Muscle of back (tissue), 11 donors: ENCODE measurements around the gene IL19. TPM values are rescaled to one million over a fixed set of nuclear protein-coding genes. Genes with fewer than 3 reads are reported as not detected.

Experiments used
- DNase-seq, 3 donors: peaks; one replicate each; pipeline versions ENCODE4 v3.0.0 to v3.0.0-alpha.2; 2013
- polyA plus RNA-seq, 10 donors: library from polyadenylated mRNA; unstranded; fragments of 120-200 nt; gene quantifications; one replicate each; pipeline ENCODE4 v1.2.1, GENCODE V29; 2013; ENCODE audit not compliant: insufficient read length in 10 of 10

The IL19 gene
- polyA plus RNA-seq, 10 donors: not detected

DNA sequence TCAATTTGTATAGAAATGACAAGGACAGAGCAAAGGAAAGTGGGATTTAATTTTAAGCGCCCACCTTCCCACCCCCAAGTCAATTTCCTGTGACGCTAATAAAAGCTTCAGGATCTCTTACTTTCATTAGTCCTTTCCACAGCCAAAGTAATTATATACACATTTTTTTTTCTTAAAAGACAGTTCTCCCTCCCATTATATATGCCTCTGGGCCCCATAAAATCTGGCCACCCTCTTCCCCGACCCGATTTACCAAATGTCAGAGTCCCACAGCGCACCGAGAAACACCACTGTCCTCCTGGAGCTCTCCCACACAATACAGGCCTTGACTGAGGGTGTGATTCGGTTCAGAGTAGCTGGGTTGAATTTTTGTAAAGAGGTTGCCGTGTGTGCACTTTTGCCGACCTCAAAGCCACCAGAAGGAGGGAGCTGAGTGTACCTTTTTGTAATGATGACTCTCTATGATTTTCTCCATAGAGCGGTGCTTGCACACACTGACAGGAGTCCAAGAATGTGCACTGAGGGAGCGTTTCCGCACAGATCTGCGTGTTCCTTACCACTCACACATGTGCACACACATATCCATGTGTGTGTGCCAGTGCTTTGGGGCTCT, 27.9 kb downstream of the IL19 start:
- no peak for DNase-seq

DNA sequence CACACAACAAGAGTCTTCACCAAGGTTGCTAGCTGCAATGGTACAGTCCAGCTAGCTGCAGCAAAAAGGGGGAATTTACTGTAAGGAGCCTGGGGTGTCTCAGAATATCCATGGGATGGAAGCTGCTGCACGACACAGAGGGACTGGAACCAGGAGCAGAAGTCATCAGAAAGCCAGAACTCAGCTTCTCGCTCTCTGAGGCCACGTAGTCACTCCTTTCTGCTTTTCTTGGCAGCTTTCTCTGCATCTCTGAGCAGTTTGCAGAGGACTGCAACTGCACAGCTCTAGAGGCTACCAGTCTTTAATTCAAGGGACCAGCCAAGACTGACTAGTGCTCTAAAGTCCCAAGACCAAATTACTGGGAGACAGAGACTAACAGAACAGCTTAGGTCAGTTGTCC, 28.7 kb downstream of the IL19 start:
- no peak for DNase-seq

DNA sequence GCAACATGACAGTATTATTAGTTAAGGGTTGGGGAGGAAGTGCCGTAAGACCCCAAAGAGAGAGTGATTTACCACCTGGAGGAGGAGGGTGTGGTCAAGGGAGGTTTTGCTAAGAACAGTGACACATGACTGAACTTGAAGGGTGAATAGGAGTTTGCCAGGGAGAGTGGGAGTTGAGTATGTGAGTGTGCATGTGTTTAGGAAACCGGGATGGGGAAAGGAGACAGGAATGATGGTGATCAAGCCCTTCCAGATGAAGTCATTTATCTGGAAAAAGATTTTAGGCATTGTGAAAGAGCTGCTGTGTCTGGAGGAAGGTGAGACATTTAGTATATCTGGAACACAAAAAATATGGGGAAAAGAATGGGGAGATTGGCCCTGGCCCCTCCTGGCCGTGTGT, 29.8 kb downstream of the IL19 start:
- no peak for DNase-seq

DNA sequence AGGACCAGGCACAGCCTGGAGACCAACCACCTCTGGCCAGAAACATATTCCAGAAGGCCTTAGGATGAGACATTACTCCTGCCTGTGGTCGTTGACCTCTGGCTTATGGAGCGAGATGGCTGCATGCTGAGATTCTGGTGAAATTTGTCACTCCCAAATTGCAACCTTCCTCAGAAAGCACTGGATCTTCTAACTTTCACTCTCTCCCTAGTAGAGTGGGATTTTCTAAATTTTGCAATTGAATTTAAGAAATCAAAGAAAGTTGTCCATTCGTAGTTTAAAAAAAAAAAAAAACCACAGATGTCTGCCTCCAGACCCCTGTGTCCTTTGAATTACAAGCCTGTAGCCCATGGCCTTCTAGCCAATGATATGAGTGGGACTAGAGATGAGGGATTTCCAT, 30.3 kb downstream of the IL19 start:
- DNase-seq: no peak

- DNase-seq: no peak
Observed at GRCh38 chr1:206801467-206801866, 30.9 kb downstream of the IL19 start.

DNA sequence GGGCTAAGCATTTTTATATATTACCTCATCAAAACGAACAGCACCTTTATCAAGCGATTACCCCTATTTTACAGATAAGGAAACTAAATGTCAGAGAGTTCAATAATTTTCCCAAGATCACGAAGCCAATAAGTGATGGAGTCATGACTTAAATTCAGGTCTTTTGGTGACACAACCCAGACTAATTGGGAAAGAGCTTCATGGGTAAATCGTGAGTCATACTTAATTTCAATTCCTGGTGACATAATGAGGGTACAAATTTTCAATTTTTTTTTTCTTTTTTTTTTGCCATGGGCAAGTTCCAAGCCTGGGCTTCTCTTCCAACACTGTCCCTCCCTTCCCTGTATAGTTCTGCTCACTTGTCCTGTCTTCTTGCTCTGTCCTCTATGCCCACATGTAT, 31.8 kb downstream of the IL19 start:
- no peak for DNase-seq

- DNase-seq: no peak
Observed at GRCh38 chr1:206803221-206803730, 32.7 kb downstream of the IL19 start.

GRCh38 chr1:206804156-206804737, 33.7 kb downstream of the IL19 start:
- no peak for DNase-seq

- DNase-seq: no peak
Observed at GRCh38 chr1:206805357-206805756, 34.8 kb downstream of the IL19 start.

DNA sequence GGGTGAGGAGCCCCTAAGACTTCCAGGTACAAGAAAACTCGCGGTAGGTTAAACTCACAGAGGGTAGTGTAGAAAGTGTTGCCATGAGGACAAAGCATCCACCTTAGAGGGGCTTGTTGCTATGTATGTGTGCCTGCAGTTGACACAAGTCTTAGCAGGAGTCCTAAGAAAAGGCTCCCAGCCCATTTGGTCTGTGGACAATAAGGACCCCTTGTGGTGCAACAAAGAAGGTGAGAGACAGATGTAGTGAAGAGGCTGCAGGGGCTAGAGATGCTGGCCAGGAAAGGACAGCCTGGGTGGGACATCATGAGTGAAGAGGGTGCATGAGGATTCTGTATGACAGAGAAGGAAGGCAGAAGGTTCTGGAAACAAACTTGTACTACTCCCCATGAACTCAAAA, 38.0 kb downstream of the IL19 start:
- peak in 1 of 3 donors; percentile 44 for DNase-seq

DNA sequence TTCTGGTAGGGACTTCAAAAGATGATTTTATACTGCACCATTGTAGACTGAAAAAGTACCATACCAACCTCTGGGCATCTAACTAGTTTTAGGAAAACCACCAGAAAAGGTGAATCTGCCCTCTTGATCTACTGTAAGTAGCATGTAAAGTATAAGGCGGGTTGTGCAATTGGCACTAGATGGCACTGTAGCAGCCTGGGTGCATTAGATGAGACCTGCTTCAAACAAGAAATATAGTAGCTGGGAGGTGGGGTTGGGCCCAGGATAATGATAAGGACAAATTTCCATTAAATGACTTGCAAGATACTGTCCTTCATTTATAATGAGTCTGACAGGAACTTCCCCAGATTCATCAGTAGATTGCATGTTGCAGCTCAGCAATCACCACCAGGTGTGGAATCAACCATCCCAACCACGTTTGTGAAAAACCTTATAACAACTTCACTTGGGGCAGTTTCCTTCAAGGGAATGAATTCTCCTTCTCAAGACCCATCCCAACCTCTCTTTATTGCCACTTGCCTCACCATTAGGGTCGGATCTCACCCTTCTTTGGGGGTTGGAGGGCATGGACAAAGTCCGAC, 39.0 kb downstream of the IL19 start:
- no peak for DNase-seq

DNA sequence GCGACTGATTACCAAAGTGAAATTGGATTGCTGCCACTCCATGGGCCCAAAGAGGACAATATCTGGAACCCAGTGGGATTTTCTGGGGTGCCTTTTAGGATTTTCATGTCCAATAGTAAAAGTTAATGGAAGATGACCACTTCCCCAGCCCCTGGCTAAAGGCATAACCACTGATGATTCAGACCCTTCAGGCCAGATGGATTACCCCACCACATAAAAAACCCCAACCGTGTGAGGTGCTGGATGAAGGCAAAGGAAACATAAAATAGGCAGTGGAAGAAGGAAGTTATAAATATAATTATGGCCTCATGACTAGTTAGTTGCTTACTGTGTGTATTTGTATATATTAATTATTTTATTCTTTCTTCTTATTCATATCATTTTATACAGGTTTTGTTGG, 41.9 kb downstream of the IL19 start:
- no peak for DNase-seq

DNA sequence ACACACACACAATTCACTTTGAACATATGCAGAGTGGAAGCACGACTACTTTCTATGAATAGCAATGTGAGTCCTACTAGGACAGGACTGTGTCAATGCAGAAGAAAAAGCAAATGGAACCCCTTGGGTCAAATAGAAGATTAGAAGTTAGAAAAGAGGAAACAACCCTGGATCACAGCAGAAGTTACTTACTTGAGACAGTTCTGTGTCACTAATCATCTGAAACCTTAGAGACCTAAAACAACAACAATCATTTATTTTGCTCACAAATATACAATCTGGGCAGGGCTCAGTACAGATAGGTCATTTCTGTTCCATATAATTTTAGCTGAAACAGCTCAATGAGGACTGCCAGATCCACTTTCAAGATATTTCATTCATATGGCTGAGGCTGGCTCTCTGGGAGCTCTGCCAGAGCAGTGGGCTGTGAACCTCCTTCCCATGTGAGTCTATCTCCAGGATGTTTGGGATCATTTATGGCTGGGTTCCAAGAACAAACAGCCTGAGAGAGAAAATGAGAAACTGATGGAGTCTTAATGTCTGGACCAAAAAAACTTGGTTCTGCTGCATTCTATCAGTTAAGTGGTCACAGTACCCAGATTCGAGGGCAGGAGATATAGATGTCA, 44.3 kb downstream of the IL19 start:
- peak; percentile 49 to 81 (median 64) for DNase-seq

DNA sequence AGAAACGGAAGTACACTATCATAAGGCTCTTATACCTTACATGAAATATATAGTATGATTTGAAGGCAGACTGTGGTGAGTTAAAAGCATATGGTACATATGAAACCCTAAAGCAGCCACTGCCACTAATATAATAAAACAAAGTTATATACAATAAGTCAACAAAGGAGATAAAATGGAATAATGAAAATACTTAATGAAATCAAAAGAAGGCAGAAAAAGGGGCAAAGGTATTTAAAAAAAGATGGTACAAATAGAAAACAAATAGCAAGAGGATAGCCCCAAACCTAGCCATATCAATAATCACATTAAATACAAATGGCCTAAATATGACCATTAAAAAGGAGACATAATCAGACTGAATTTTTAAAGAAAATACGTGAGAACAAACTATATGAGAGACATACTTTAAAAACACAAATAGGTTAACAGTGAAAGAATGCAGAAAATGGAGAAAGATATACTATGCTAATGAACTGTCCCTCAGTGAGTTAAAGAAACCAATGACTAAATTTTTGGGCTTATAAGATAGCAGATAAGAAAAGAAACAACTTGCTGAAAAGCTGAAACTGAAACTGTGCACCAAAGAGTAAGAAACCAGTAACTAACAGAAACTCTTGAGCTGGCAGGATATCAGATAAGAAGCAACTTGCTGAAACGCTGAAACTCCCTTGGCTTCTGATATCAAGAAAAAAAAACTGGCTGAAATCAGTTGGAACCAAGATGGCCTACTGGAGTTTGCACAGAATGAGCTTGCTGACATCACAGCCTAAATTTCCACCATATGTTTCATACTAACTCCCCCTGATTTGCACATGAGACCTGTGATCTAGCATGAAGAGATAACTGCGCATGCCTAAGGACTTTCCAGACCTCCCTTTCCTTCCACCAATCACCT, 46.1 kb downstream of the IL19 start:
- DNase-seq: peak in 1 of 3 donors; percentile 55

GRCh38 chr1:206821493-206821892, 50.9 kb downstream of the IL19 start:
- no peak for DNase-seq

DNA sequence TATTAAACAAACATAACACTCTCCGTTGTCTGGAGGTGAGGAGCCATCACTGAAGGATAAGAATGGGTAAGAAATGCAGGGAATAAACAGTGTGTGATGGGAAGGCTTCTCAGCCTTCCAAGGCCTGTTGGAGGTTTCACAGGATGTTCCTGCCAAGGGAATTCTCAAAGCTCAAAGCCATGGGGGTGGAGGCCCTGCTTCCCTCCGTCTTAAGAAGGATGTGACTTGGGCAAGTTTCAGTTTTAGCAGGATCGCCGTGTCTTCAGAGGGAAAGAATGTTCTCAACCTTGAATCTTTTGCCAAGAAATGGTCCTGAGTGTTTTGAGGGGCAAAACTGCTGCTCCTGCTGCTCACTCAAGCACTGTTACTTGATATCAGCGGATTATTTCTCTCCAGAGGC, 53.2 kb downstream of the IL19 start:
- DNase-seq: peak; percentile 33 to 87 (median 70)

- DNase-seq: peak in 1 of 3 donors; percentile 20
Observed at GRCh38 chr1:206824331-206824730, 53.8 kb downstream of the IL19 start.

- DNase-seq: no peak
Observed at GRCh38 chr1:206826394-206826793, 55.8 kb downstream of the IL19 start.

DNA sequence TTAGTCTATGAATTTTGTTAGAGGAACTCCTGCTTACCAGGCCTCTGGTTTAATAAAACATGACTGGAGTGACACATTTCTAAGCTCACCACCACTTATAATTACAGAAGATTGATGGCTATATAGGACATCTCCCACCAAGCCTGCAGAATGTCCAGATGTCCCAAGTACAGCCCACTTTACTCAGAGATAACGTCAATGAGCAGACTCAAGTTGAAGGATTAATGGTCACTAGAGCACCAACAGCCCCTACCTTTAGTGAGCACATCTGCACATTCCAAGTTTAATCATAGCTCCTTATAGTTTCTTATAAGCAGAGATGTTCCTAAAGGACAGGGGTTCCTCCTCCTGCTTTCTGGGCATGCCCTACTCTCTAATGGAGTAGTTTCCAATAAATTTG, 57.5 kb downstream of the IL19 start:
- DNase-seq: no peak

DNA sequence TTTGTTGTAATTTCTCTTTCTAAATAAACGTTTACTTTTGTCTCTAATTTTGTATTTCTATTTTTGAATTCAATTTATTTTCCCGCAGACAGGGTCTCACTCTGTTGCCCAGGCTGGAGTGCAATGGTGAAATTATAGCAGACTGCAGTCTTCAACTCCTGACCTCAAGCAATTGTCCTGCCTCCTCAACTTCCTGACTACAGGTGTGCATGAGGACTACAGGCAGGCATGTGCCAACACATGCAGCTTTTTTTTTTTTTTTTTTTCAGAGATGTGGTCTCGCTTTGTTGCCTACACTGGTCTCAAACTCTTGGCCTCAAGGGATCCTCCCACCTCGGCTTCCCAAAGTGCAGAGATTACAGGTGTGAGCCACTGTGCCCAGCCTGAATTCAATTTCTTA, 58.2 kb downstream of the IL19 start:
- DNase-seq: no peak

DNA sequence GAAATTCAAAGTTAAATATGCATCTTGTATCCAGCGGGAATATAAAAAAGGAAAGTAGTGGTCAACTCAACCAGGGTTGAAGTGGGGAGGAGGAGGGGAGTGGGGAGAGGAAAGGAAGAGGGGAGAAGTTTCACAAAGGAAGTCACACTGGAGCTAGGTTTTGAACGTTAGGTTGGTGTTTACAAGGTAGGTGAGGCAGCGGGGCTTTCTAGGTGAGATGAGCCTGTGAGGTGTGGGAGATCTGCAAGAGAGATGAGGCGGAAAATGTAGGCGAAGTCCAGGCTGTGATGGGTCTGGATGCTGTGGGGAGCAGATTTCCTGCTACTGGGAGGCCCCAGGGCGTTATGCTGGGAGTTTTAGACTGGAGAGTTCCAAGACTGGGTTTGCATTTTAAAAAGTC, 58.7 kb downstream of the IL19 start:
- no peak for DNase-seq

DNA sequence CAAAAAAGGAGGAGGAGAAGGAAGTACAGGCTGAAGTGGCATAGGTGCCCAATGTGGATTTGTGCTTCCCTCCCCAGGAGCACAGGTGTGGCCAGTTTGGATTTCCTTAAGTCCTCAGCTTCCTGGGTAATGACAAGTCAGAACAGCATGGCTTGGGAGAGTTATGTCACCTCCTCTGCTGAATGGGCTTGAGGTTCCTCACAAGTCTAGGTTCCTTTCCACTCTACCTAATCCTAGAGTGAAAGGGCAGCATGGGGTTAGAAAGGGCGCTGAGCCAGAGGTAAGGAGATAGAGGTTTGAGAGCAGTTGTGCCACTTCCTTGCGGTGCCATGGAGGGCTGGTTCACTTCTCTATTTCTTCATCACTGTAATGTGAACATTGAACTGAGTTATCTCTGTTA, 59.3 kb downstream of the IL19 start:
- DNase-seq: no peak
